GM23248 (cell line): ENCODE data around the gene C14orf132.

ENCODE experiments used
- EZH2 ChIP-seq: fragments of 200-600 bp; sonication (generic); IDR thresholded peaks from 2 replicates; pipeline ENCODE4 v1.6.1; 2018; ENCODE audit warnings: antibody characterized with exemption, mild to moderate bottlenecking; ENCODE audit not compliant: insufficient read depth, poor library complexity, severe bottlenecking
- EZH2phosphoT487 ChIP-seq: fragments of 200-600 bp; sonication (generic); IDR thresholded peaks from 2 replicates; pipeline ENCODE4 v1.6.1; 2018; ENCODE audit warnings: antibody characterized with exemption, moderate library complexity, mild to moderate bottlenecking, low read depth; ENCODE audit not compliant: insufficient read depth

DNA sequence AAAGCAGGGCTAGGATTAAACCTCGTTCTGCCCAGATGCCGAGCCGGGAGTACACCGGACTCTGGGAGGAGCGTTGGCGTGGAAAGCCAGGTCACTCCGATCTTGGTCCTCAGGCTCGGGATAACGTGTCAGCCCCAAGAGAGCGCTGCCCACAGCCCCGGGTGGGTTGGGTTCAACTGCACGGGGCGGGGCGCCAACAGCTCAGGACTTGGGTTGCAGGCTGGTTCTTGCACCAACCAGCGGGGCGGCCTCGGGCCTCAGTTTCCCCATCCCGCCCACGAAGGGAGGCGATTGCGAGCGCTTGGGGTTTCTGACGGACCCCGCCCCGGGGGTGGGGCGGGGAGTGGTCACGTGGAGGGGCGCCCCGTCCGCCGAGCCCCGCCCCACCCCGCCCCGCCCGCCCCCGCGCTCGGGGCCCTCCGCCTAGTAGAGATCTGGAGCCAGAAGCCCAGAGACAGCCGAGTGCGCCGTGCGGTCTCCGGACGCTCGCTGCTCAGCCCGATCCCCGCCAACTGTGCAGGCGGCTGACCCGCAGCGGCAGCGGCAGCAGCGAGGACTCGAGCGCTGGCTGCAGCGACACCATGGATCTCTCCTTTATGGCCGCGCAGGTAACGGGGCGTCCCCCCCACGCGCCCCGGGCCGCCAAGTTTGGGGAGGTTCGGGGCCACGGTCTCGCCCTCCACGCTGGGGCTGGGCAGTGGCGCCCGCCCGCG is at the start of gene C14orf132:
- TF ChIP-seq EZH2: no peak
- no peak for TF ChIP-seq EZH2phosphoT487
